OCI-LY7 (cell line): ENCODE measurements around the gene WRAP73. TPM values are rescaled to one million over a fixed set of nuclear protein-coding genes. Genes with fewer than 3 reads are reported as not detected.

Source experiments
- BruUV-seq: library from RNA; stranded (reverse); fragments of 400-500 nt; replicated peaks from 2 replicates; lab custom pipeline; 2021; lab: Mats Ljungman, UMichigan
- CTCF ChIA-PET: fragments of 300-600 bp; sonication (Branson Sonifier 250); formaldehyde crosslinking; loops from one replicate; lab custom pipeline; 2022; ENCODE audit warnings: antibody characterized with exemption; ENCODE audit not compliant: unreplicated experiment; lab: Charles Lee
- POLR2A ChIA-PET: fragments of 300-600 bp; sonication (Branson Sonifier 250); formaldehyde crosslinking; loops from one replicate; lab custom pipeline; 2022; ENCODE audit warnings: antibody characterized with exemption; lab: Charles Lee
- DNase-seq: peaks from one replicate; pipeline ENCODE4 v3.0.0-alpha.2; 2015; ENCODE audit warnings: low spot score
- H2AFZ ChIP-seq: fragments of 200-600 bp; sonication (generic), shearing (Covaris generic); 2 replicates; pipeline ENCODE4 v1.6.1; 2014; ENCODE audit warnings: mild to moderate bottlenecking, antibody characterized with exemption, low read length, moderate library complexity
- H3K27ac ChIP-seq: fragments of 200-600 bp; sonication (generic); 2 replicates; pipeline ENCODE4 v1.5.1; 2014; ENCODE audit warnings: mixed run types, low read depth, mild to moderate bottlenecking, moderate library complexity, low read length, inconsistent platforms; ENCODE audit not compliant: poor library complexity, severe bottlenecking
- H3K36me3 ChIP-seq: fragments of 200-600 bp; sonication (generic); 2 replicates; pipeline ENCODE4 v1.6.1; 2014; ENCODE audit warnings: mild to moderate bottlenecking, antibody characterized with exemption, low read length, moderate library complexity, mixed read lengths; ENCODE audit not compliant: insufficient read depth
- H3K4me1 ChIP-seq: fragments of 200-600 bp; sonication (generic); 2 replicates; pipeline ENCODE4 v1.5.1; 2014; ENCODE audit warnings: mild to moderate bottlenecking, low read length; ENCODE audit not compliant: insufficient read depth, poor library complexity, severe bottlenecking
- H3K4me2 ChIP-seq: fragments of 200-600 bp; sonication (generic); 2 replicates; pipeline ENCODE4 v1.6.1; 2014; ENCODE audit warnings: mild to moderate bottlenecking, low read length
- H3K4me3 ChIP-seq: fragments of 200-600 bp; sonication (generic); 2 replicates; pipeline ENCODE4 v1.5.1; 2014; ENCODE audit warnings: mild to moderate bottlenecking, low read depth, low read length; ENCODE audit not compliant: poor library complexity, severe bottlenecking
- H3K79me2 ChIP-seq: fragments of 200-600 bp; sonication (generic); 2 replicates; pipeline ENCODE4 v1.6.1; 2016; ENCODE audit warnings: low read depth, mild to moderate bottlenecking, low read length, moderate library complexity, mixed read lengths; ENCODE audit not compliant: insufficient read depth
- H3K9me2 ChIP-seq: fragments of 200-600 bp; sonication (generic); 2 replicates; pipeline ENCODE4 v1.6.1; 2016; ENCODE audit warnings: mild to moderate bottlenecking, low read length, mixed read lengths; ENCODE audit not compliant: insufficient read depth
- H3K9me3 ChIP-seq: fragments of 200-600 bp; sonication (generic); 2 replicates; pipeline ENCODE4 v1.6.1; 2014; ENCODE audit warnings: mild to moderate bottlenecking, mixed run types, low read length, mixed read lengths
- H4K20me1 ChIP-seq: fragments of 200-600 bp; sonication (generic); 2 replicates; pipeline ENCODE4 v1.6.1; 2014; ENCODE audit warnings: mild to moderate bottlenecking, antibody characterized with exemption, low read length, moderate library complexity, mixed read lengths; ENCODE audit not compliant: insufficient read depth
- EZH2phosphoT487 ChIP-seq: fragments of 200-600 bp; sonication (generic); IDR thresholded peaks from 2 replicates; pipeline ENCODE4 v1.6.1; 2018; ENCODE audit warnings: low read depth, borderline replicate concordance, mild to moderate bottlenecking, mixed run types, antibody characterized with exemption, low read length, moderate library complexity, mixed read lengths
- intact Hi-C: fragments of 100-400 bp; cut with micrococcal nuclease; formaldehyde crosslinking; loops from one replicate; pipeline ENCODE4 v1.10.0; 2022; ENCODE audit not compliant: unreplicated experiment
- total RNA-seq, 2 experiments: library from RNA; depleted of rRNA in 1 of 2; stranded (reverse); fragments of >200 nt in 1 of 2; shearing (Covaris generic) in 1 of 2; gene quantifications; 2 replicates each; pipeline ENCODE4 v1.2.3, GENCODE V29; 2014 to 2022
- TF ChIP-seq, protein P1 (sequence below): fragments of 200-600 bp; sonication (generic); conservative IDR thresholded peaks from 2 replicates; pipeline ENCODE4 v1.5.1; 2014; ENCODE audit warnings: mild to moderate bottlenecking, antibody characterized with exemption, low read length, moderate library complexity, mixed read lengths

Gene WRAP73
- total RNA-seq, 2 experiments from 2014 or later, result 34.7 to 40.0 TPM

DNA sequence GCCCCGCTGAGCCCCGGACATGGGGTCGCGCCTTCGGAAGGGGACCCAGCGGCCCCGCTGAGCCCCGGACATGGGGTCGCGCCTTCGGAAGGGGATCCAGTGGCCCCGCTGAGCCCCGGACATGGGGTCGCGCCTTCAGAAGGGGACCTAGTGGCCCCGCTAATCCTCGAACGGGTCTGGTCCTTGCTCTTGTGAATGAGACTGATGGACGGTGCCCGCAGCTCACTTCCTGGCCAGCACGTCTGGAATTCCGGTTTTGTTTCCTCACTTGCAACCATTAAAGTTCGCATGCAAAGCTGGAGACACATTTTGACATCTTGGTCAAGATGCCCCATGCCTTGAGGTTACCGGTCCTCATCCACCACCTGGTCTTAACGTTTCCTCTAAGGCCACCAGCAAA is 5.6 kb downstream of the WRAP73 start:
- H3K9me3 ChIP-seq, result no peaks in the 10 kb centered on the region
- intact Hi-C loops, result no loop called here
- H2AFZ ChIP-seq, result no peak overlapping the region
- ChIA-PET CTCF (no interaction called here), POLR2A (no interaction called here)
- no TSS peak for BruUV-seq
- H3K4me1 ChIP-seq, result peaks cover 12% of the 10 kb centered on the region
- H3K36me3 ChIP-seq, result peaks cover 29% of the 10 kb centered on the region; the same call in 1 of the 2 replicates
- H3K4me3 ChIP-seq, result no peak overlapping the region
- no peaks in the 10 kb centered on the region for H3K9me2 ChIP-seq
- H3K27ac ChIP-seq, result no peak overlapping the region
- TF ChIP-seq, protein P1, sequence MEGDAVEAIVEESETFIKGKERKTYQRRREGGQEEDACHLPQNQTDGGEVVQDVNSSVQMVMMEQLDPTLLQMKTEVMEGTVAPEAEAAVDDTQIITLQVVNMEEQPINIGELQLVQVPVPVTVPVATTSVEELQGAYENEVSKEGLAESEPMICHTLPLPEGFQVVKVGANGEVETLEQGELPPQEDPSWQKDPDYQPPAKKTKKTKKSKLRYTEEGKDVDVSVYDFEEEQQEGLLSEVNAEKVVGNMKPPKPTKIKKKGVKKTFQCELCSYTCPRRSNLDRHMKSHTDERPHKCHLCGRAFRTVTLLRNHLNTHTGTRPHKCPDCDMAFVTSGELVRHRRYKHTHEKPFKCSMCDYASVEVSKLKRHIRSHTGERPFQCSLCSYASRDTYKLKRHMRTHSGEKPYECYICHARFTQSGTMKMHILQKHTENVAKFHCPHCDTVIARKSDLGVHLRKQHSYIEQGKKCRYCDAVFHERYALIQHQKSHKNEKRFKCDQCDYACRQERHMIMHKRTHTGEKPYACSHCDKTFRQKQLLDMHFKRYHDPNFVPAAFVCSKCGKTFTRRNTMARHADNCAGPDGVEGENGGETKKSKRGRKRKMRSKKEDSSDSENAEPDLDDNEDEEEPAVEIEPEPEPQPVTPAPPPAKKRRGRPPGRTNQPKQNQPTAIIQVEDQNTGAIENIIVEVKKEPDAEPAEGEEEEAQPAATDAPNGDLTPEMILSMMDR, result no peak
- no peak for TF ChIP-seq EZH2phosphoT487
- no peak for DNase-seq
- no peak overlapping the region for H3K4me2 ChIP-seq
- no peaks in the 10 kb centered on the region for H3K79me2 ChIP-seq
- no peaks in the 10 kb centered on the region for H4K20me1 ChIP-seq

DNA sequence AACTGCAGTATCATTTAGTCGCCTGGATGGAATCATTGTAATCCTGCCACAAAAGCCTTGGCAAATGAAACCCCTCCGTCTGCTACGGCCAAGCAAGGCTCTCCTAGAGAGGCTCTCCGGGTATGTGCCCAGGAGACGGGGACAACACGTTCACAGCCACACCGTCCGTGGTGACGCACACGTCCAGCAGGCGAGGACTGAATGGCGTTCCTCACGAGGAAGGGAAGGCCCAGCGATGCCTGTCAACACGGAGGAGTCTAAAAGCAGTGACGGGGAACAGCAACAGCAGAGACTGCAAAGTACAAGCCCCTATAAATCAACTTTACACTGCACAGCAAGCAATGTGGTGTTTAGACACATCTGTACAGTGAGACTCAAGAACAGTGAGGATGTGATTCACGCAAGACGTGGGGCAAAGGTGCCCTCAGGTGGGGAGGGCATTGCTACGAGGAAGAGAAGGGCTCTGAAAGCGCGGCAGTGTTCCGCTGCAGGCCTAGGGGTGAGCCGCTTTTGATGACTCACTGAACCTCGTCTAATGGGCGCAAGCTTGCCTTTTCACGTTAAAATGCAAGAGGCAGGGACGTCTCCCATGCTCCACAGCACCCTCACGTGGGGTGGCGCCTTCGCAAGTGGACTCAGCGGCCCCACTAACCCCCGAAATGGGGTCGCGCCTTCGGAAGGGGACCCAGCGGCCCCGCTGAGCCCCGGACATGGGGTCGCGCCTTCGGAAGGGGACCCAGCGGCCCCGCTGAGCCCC is 6.8 kb downstream of the WRAP73 start:
- TF ChIP-seq EZH2phosphoT487, result no peak
- TF ChIP-seq, protein P1, result no peak
- no peaks in the 10 kb centered on the region for H4K20me1 ChIP-seq
- no peaks in the 10 kb centered on the region for H3K4me1 ChIP-seq
- no peaks in the 10 kb centered on the region for H3K9me3 ChIP-seq
- H3K4me3 ChIP-seq, result no peak overlapping the region
- ChIA-PET POLR2A (no interaction called here), CTCF (no interaction called here)
- no peak for DNase-seq
- H3K4me2 ChIP-seq, result no peak overlapping the region
- no peak overlapping the region for H3K27ac ChIP-seq
- no peak overlapping the region for H2AFZ ChIP-seq
- BruUV-seq, result no TSS peak
- peaks cover 34% of the 10 kb centered on the region; the same call in 1 of the 2 replicates for H3K36me3 ChIP-seq
- H3K9me2 ChIP-seq, result no peaks in the 10 kb centered on the region
- intact Hi-C loops, result no loop called here
- H3K79me2 ChIP-seq, result no peaks in the 10 kb centered on the region

DNA sequence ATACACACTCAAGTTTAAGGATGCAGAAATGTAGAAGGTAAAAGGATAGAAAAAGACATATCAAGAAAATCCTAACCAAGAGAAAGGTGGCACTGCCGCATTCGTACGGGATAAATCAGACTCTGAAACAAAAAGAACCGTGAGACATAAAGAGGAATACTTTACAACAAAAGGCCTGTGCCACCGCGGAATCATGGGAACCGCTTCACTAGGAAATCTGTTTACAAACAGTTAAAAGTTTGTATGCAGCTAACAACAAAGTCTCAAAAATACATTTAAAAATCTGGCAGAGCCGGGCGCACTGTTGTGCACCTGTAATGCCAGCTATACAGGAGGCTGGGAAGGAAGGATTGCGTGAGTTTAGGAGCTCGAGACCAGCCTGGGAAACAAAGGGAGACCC is 8.1 kb downstream of the WRAP73 start:
- Histone ChIP-seq H3K4me3 (no peak overlapping the region), H3K36me3 (peaks cover 38% of the 10 kb centered on the region; the same call in 1 of the 2 replicates), H2AFZ (no peak overlapping the region), H3K79me2 (no peaks in the 10 kb centered on the region), H3K27ac (no peak overlapping the region), H3K4me1 (no peaks in the 10 kb centered on the region), H3K4me2 (no peak overlapping the region), H3K9me2 (no peaks in the 10 kb centered on the region), H4K20me1 (no peaks in the 10 kb centered on the region), H3K9me3 (no peaks in the 10 kb centered on the region)
- ChIA-PET CTCF (no interaction called here), POLR2A (no interaction called here)
- TF ChIP-seq, protein P1, result no peak
- no peak for TF ChIP-seq EZH2phosphoT487
- BruUV-seq, result no TSS peak
- DNase-seq, result no peak
- intact Hi-C loops, result no loop called here
